Testis (tissue), 3 donors: ENCODE results near the gene PRKACG. TPM values are rescaled to one million over a fixed set of nuclear protein-coding genes. Genes with fewer than 3 reads are reported as not detected.
"Not testable (repeated sequence)": the region's sequence is repeated elsewhere in the genome, so short reads cannot be mapped to it uniquely, and the experiment has no call there.

ENCODE experiments used
- DNase-seq: peaks from one replicate; pipeline ENCODE4 v3.0.0-alpha.2; 2019
- H3K27ac ChIP-seq, 2 donors: fragments of 200-600 bp; sonication (generic); one replicate each; pipeline ENCODE4 v1.5.1; 2019
- H3K27me3 ChIP-seq: fragments of 200-600 bp; sonication (generic); one replicate; pipeline ENCODE4 v1.5.1; 2019
- H3K36me3 ChIP-seq: fragments of 200-600 bp; sonication (generic); one replicate; pipeline ENCODE4 v1.5.1; 2017; ENCODE audit warnings: low read depth; ENCODE audit errors: missing control alignments
- H3K4me1 ChIP-seq: fragments of 200-600 bp; sonication (generic); one replicate; pipeline ENCODE4 v1.5.1; 2019
- H3K4me3 ChIP-seq, 2 donors: fragments of 200-600 bp; sonication (generic); one replicate each; pipeline ENCODE4 v1.5.1; 2017 to 2019
- H3K9me3 ChIP-seq: fragments of 200-600 bp; sonication (generic); one replicate; pipeline ENCODE4 v1.5.1; 2017
- POLR2A ChIP-seq: fragments of 450-650 bp; IDR thresholded peaks from one replicate; pipeline ENCODE4 v1.6.1; 2017; ENCODE audit warnings: antibody characterized with exemption, mild to moderate bottlenecking, moderate library complexity
- WGBS, 2 donors: methylation state at CpG; one replicate each; pipeline ENCODE4 v1.1.5; 2018; 5-methylcytosine and 5-hydroxymethylcytosine counted together
- intact Hi-C: fragments of 100-400 bp; cut with DNase I; formaldehyde crosslinking; loops from one replicate; pipeline ENCODE4 v1.15.1; 2023; ENCODE audit warnings: low total_unique reads
- polyA plus RNA-seq: library from polyadenylated mRNA; stranded (reverse); fragments of 350-450 nt; fragmentation: Illumina TruSeq; extraction: RNeasy Lipid Tissue Mini Kit (QIAGEN cat#74804); gene quantifications from one replicate; pipeline ENCODE4 v1.2.3, GENCODE V29; 2014; ENCODE audit warnings: low read depth, low replicate concordance; ENCODE audit not compliant: insufficient read depth
- total RNA-seq, 2 donors: library from RNA; depleted of rRNA; stranded (reverse); fragments of >200 nt; gene quantifications; one replicate each; pipeline ENCODE4 v1.2.3, GENCODE V29; 2016
- TF ChIP-seq, protein P1 (sequence below), 3 experiments: fragments of 450-650 bp in 2 of 3; fragments of 200-600 bp in 1 of 3; sonication (generic) in 1 of 3; IDR thresholded peaks; one replicate each; pipeline ENCODE4 v1.5.1; 2016 to 2019; ENCODE audit warnings: antibody characterized with exemption in 3 of 3, mild to moderate bottlenecking in 2 of 3, moderate library complexity in 1 of 3

PRKACG gene
- total and polyA plus RNA-seq, 3 donors from 2014 or later: 14.0 to 46.5 (median 14.2) TPM

DNA sequence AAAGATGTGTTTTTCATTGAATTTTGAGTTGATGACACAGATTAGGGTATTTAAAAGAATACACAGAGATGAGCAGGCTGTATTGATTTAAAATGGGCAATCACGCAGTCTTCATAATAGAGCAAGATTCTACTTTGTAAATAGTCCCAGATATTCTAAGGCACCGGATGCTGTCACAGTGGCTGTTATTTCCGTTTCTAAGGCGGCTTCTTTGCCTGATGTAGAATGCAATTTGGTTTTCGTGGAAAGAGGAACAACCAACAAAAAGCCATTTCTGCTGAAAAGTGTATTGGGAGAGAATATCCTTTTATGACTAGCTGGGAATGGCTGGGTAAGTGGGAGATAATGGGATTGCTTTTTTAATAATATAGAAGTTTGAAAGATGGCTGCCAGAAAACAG lies 17.5 kb downstream of the PRKACG start:
- H3K9me3 ChIP-seq: no peaks in the 10 kb centered on the region
- no peaks in the 10 kb centered on the region for H3K36me3 ChIP-seq
- TF ChIP-seq POLR2A: no peak
- TF ChIP-seq, protein P1, sequence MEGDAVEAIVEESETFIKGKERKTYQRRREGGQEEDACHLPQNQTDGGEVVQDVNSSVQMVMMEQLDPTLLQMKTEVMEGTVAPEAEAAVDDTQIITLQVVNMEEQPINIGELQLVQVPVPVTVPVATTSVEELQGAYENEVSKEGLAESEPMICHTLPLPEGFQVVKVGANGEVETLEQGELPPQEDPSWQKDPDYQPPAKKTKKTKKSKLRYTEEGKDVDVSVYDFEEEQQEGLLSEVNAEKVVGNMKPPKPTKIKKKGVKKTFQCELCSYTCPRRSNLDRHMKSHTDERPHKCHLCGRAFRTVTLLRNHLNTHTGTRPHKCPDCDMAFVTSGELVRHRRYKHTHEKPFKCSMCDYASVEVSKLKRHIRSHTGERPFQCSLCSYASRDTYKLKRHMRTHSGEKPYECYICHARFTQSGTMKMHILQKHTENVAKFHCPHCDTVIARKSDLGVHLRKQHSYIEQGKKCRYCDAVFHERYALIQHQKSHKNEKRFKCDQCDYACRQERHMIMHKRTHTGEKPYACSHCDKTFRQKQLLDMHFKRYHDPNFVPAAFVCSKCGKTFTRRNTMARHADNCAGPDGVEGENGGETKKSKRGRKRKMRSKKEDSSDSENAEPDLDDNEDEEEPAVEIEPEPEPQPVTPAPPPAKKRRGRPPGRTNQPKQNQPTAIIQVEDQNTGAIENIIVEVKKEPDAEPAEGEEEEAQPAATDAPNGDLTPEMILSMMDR (IDR thresholded peaks at IDR 0.05): no peak
- H3K4me3 ChIP-seq: no peak overlapping the region
- 86 to 94% methylated on average over 5 of the region's 5 CpGs for WGBS, 2 donors
- H3K27ac ChIP-seq: no peak overlapping the region
- intact Hi-C loops: no loop called here
- no peaks in the 10 kb centered on the region for H3K27me3 ChIP-seq
- H3K4me1 ChIP-seq: no peaks in the 10 kb centered on the region
- DNase-seq: no peak

DNA sequence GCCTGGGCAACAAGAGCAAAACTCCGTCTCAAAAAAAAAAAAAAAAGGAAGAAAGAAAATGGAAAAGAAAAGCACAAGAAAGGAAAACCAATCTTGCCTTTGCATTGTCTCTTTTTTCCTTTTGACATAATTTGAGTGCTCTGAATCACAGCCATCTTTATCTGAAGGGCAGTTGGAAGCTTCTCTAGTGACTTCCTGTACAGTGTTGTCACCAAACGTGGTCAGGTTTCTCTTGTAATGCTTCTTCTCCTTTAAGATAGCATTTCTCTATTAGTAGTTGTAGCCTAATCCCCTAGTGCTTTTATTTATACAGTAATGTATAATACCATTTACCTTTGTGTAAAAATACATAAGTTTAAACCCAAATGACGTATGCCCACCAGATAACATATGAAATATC lies 18.1 kb downstream of the PRKACG start:
- intact Hi-C loops: no loop called here
- TF ChIP-seq, protein P1 (IDR thresholded peaks at IDR 0.05): no peak
- no peak for TF ChIP-seq POLR2A
- Histone ChIP-seq H3K36me3 (no peaks in the 10 kb centered on the region), H3K27me3 (no peaks in the 10 kb centered on the region), H3K4me1 (no peaks in the 10 kb centered on the region), H3K9me3 (no peaks in the 10 kb centered on the region), H3K4me3 (no peak overlapping the region), H3K27ac (no peak overlapping the region)
- DNase-seq: no peak
- WGBS, 2 donors: 80 to 81% methylated on average over 3 of the region's 3 CpGs

DNA sequence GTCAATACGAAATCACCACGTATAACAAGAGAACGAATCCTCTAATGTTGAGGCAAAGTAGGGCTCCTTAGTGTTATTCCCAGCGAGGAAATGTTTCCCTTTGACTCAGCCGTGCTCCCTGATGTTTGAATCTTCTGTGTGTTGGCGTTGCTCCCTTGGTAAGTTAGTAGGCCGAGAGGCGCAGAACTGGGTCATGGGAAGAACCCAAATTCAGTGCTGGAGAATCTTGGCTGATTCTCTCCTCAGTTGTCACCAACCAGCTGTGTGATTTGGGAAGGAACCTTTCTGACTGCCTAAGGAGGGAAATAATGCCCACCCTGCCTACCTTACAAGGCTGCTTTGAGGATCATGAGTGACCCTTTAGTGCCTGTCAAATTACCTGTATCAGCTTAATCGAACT lies 22.5 kb downstream of the PRKACG start:
- WGBS, 2 donors: 62 to 70% methylated on average over 8 to 9 of the region's 9 CpGs
- TF ChIP-seq POLR2A: no peak
- TF ChIP-seq, protein P1 (IDR thresholded peaks at IDR 0.05): no peak
- intact Hi-C loops: no loop called here

DNA sequence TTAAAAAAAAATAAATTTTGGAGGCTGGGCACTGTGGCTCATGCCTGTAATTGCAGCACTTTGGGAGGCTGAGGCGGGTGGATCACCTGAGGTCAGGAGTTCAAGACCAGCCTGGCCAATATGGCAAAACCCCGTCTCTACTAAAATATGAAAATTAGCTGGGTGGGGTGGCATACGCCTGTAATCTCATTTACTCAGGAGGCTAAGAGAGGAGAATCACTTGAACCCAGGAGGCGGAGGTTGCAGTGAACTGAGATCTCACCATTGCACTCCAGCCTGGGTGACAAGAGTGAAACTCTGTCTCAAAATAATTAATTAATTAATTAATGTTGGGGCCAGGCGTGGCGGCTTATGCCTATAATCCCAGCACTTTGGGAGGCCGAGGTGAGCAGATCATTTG lies 27.0 kb downstream of the PRKACG start:
- H3K27me3 ChIP-seq, H3K4me1 ChIP-seq, H3K27ac ChIP-seq, intact Hi-C loops, H3K4me3 ChIP-seq, H3K9me3 ChIP-seq, DNase-seq, H3K36me3 ChIP-seq: not testable (repeated sequence)
- WGBS, 2 donors: 94 to 98% methylated on average over 7 of the region's 7 CpGs

More for the DNA sequence above, 22.5 kb downstream of the PRKACG start:
- H3K27me3 ChIP-seq: no peaks in the 10 kb centered on the region
- no peak overlapping the region for H3K4me3 ChIP-seq
- no peak for DNase-seq
- H3K36me3 ChIP-seq: no peaks in the 10 kb centered on the region
- no peaks in the 10 kb centered on the region for H3K4me1 ChIP-seq
- H3K27ac ChIP-seq: no peak overlapping the region
- H3K9me3 ChIP-seq: no peaks in the 10 kb centered on the region

DNA sequence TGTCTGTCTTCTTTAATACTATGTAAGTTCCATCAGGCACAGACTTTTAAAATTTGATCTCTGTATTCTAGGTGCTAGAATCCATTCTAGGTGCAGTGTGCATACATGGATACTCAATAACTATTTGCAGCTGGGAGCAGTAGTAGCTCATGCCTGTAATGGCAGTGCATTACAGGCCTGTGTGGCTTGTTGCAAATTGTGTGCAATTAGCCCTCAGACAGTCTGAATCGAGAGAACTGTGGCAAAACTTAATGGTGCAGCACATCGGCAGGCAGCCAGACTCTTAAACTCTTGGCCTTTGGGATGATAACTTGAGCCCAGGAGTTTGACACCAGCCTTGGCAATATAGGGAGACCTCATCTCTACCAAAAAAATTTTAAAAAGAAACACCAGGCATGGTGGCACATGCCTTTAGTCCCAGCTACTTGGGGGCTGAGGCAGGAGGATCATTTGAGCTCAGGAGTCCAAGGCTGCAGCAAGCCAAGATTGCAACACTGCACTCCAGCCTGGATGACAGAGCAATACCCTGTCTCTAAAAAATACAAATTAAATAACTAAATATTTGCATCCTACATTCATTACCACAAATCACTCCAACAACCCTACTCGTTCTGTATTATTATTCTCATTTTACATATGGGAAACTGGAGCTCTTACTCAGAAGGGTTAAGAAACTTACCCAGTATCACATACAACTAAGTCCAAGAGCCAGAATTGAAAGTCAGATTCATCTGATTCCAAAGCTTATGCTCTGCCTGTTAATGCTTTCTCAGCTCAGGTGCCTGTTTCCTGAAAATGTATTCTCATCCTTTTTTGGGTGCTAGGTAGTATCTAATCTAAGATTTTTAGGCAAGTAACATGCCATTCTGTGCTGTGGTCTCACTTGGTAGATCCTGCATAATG lies 30.1 kb downstream of the PRKACG start:
- no peak overlapping the region for H3K27ac ChIP-seq
- no peaks in the 10 kb centered on the region for H3K36me3 ChIP-seq
- H3K27me3 ChIP-seq: no peaks in the 10 kb centered on the region
- 66 to 68% methylated on average over 3 of the region's 3 CpGs for WGBS, 2 donors
- intact Hi-C loops: no loop called here
- DNase-seq: no peak
- H3K9me3 ChIP-seq: no peaks in the 10 kb centered on the region
- no peak overlapping the region for H3K4me3 ChIP-seq
- H3K4me1 ChIP-seq: peaks cover 20% of the 10 kb centered on the region
- TF ChIP-seq POLR2A: no peak
- TF ChIP-seq, protein P1 (IDR thresholded peaks at IDR 0.05): no peak
